GM20000 (cell line): ENCODE results near the gene NKAIN2.

Experiments
- DNase-seq: peaks from one replicate; pipeline ENCODE4 v3.0.0; 2012; ENCODE audit warnings: low spot score
- TF ChIP-seq, protein P1 (sequence below): IDR thresholded peaks from 2 replicates; pipeline ENCODE4 v1.5.1; 2012; ENCODE audit warnings: mild to moderate bottlenecking, control low read depth; ENCODE audit errors: extremely low read depth, missing control alignments

The NKAIN2 gene

DNA sequence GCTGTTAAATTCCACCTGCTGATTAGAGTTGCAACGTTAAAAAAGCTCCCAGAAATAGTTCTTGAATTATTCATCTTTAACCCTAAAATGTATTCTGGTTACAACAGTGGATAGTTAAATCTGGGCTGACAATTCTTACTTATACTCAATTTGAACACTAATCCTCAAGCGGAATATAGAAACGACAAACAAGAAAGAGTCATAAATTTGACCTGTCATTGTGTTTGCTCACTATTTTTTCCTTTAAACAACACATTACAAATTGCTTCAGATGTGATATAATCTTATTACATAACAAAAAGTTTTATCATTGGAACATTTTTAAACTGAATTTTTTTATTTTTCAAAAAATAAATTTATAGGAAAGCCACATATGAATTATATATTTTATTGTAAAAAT is 1054.1 kb downstream of the NKAIN2 start:
- no peak for DNase-seq
- TF ChIP-seq, protein P1, sequence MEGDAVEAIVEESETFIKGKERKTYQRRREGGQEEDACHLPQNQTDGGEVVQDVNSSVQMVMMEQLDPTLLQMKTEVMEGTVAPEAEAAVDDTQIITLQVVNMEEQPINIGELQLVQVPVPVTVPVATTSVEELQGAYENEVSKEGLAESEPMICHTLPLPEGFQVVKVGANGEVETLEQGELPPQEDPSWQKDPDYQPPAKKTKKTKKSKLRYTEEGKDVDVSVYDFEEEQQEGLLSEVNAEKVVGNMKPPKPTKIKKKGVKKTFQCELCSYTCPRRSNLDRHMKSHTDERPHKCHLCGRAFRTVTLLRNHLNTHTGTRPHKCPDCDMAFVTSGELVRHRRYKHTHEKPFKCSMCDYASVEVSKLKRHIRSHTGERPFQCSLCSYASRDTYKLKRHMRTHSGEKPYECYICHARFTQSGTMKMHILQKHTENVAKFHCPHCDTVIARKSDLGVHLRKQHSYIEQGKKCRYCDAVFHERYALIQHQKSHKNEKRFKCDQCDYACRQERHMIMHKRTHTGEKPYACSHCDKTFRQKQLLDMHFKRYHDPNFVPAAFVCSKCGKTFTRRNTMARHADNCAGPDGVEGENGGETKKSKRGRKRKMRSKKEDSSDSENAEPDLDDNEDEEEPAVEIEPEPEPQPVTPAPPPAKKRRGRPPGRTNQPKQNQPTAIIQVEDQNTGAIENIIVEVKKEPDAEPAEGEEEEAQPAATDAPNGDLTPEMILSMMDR, result no peak

DNA sequence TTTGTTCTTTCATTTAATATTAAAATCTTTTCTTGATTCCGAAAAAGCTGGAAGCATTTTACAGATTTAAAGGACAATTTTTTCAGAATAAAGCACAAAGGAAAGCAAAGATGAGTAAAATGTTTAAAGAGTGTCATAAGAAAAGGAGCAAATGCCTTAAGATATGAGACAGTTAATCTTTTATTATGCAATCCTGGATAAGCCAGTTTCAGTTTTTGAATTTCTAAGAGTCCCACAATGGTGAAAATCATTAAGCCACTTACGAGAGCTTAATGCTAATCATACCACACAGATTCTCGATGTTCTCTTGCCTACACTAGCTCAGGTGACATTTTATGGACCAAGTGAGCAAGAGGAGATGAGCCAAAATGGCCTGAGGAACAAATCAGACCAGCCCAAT is 1054.9 kb downstream of the NKAIN2 start:
- TF ChIP-seq, protein P1, result no peak
- DNase-seq, result no peak

DNA sequence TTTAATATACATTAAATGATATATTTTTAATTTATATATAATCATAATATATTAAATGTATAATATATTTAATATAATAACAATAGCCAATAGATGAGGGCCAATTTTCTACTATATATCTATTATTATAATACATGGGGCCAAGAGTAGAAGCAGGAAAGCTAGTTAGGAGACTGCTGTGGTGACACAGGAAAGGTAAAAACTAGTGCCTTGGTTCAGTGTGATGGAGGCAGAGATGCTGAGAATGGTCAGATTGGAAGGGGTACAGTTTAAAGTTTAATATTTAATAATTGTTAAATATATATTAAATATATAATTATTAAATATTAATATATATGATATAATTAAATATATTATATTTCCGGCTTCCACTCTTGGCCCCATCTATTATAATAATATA is 1055.7 kb downstream of the NKAIN2 start:
- DNase-seq, result no peak
- TF ChIP-seq, protein P1, result no peak

DNA sequence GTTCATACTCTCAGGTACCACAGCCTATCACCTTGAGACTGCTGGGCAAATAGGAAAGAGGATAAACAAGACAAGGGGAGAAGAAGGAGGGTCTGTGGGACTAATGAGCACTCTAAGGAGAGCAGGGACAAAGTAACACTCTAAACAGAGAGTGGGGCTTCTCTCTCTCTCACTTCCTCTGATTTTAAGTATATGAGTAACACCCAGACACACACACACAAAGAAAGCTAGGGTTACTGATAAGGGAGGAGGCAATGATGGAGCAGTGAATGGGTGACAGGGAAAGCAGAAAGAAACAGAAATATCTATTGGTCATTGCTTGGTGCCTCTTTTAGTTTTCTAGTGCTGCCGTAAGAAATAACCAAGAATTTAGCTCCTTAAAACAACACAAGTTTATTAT is 1062.4 kb downstream of the NKAIN2 start:
- DNase-seq, result no peak
- TF ChIP-seq, protein P1, result no peak

DNA sequence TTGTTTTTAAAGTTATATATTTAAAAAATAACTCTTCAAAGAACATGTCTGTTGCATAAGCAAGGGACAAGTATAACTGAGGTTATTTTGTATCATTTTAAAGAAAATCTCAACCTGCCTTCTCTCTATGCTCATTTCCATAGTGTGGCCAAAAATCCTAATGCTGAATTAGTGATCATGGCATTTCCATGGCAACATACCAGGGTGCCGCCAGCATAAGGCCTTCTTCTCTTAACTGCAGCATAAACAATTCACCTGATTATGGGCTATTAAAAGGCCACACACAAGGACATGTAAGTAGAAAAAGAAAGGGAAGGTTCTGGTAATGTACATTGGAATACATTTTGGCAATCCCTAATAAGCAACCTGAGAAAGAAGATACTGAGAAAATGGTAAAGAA is 1063.5 kb downstream of the NKAIN2 start:
- TF ChIP-seq, protein P1, result no peak
- DNase-seq, result no peak

DNA sequence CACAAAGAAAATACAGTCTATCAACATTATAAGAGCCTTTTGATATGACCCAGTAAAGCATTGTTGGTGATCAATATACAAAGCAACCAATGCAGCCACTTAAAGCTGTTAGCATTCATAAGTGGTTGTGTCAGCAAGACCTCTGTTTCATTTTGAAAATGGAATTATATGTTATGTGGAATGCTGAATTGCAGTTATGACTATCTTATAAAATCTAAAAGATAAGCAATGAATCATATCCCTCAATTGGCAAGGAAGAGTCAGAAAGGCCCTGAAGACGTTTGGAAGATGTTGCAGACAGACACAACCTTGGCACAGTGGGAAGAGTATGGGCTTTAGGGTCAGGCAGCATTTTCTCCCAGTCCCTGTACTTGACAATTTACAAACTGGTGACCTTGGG is 1064.8 kb downstream of the NKAIN2 start:
- no peak for DNase-seq
- TF ChIP-seq, protein P1, result no peak

DNA sequence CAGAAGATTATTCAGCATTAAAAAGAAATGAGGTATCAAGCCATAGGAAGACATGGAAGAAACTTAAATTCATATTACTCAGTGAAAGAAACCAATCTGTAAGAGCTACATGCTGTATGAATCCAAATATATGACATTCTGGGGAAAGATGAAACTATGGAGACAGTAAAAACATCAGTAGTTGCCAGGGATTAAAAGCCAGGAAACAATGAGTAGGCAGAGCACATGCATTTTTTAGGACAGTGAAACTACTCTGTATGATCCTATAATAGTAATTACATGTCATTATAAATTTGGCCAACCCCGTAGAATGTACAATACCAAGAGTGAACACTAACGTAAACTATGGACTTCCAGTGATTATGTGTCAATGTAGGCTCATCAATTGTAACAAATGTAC is 1065.8 kb downstream of the NKAIN2 start:
- TF ChIP-seq, protein P1, result no peak
- no peak for DNase-seq
